GM19035 (cell line): Measurements from ENCODE around the gene FAM114A1.

Source experiments
- ATAC-seq: cut with Tn5 transposase; IDR thresholded peaks from one replicate; pipeline ENCODE4 v1.9.1; 2021; ENCODE audit not compliant: unreplicated experiment

The FAM114A1 gene

GRCh38 chr4:38994135-38994534 is 126.5 kb downstream of the FAM114A1 start:
- no peak for ATAC-seq
